ENCODE measurements around the gene PLOD3. TPM values are rescaled to one million over a fixed set of nuclear protein-coding genes. Genes with fewer than 3 reads are reported as not detected.

PLOD3 gene
- total RNA-seq, 1 experiment from 2014 or later: 83.7 TPM

DNA sequence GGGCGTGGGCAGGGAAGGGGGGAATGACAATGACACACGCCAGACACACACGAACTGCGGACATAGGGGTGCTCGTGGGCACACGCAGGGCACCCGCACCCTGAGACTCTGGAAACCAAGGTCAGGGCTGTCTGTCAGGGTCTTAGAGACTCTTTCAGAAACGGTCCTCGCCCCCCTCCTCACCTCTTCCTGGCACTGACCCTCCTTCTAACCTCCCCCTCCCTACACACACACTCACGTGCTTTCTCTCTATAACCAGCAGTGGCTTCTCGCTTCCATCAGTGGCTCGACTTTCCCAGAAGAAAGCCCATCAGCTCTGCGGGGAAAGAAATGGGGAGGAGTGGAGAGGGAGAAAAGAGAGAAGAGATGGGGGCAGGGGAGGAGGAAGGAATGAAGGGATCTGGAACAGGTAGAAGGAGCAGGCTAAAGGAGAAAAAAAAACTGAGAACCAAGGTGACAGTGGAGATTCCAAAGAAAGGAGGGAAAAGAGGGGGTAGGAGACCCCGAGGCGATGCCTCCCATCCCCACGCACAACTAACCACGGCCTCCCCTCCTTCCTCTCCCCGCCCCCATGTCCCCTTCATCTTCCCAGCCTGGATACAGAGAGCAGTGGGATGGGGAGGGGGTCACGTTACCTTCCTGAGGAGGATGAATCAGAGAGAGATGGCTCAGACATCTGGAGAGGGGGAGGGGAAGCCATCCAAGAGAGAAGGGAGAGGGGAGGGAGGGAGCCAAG, 50.3 kb downstream of the PLOD3 start (continued):
- TF ChIP-seq POLR2AphosphoS5 (IDR thresholded peaks at IDR 0.05; ENCODE audit: low read depth, low read length) (no peak; the same call in 1 of the 2 replicates), SRF (IDR thresholded peaks at IDR 0.05; ENCODE audit: low read depth) (no peak), EZH2 (IDR thresholded peaks at IDR 0.05) (no peak), RAD21 (IDR thresholded peaks at IDR 0.05; ENCODE audit: low read depth) (no peak)
- TF ChIP-seq, protein P1, sequence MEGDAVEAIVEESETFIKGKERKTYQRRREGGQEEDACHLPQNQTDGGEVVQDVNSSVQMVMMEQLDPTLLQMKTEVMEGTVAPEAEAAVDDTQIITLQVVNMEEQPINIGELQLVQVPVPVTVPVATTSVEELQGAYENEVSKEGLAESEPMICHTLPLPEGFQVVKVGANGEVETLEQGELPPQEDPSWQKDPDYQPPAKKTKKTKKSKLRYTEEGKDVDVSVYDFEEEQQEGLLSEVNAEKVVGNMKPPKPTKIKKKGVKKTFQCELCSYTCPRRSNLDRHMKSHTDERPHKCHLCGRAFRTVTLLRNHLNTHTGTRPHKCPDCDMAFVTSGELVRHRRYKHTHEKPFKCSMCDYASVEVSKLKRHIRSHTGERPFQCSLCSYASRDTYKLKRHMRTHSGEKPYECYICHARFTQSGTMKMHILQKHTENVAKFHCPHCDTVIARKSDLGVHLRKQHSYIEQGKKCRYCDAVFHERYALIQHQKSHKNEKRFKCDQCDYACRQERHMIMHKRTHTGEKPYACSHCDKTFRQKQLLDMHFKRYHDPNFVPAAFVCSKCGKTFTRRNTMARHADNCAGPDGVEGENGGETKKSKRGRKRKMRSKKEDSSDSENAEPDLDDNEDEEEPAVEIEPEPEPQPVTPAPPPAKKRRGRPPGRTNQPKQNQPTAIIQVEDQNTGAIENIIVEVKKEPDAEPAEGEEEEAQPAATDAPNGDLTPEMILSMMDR (IDR thresholded peaks at IDR 0.05 in 2 of 3, conservative IDR thresholded peaks at IDR 0.05 in 1 of 3; ENCODE audit: borderline replicate concordance in 1 of 3, insufficient read depth in 1 of 3, low read depth in 2 of 3, low read length in 2 of 3): no peak

- RAD21 ChIA-PET (ENCODE audit: low non-redundant PET in 1 of 2, low total read pairs in 2 of 2, uncharacterized antibody in 2 of 2, unreplicated experiment in 2 of 2): interaction anchor here in 1 of 2 experiments (0.6 kb wide), 1 partner anchor 21 kb away, joined by 6 read pairs; no protein-coding TSS in a partner anchor
- Histone ChIP-seq H3K36me3 (ENCODE audit: control insufficient read depth in 1 of 2, insufficient read depth in 2 of 2, low read length in 2 of 2) (no peaks in the 10 kb centered on the region), H3K9ac (ENCODE audit: low read length) (peak overlapping the region; percentile 59; the same call in 1 of the 2 replicates), H3K4me2 (ENCODE audit: low read length) (peak overlapping the region; percentile 80), H3K9me3 (ENCODE audit: control insufficient read depth in 1 of 2, insufficient read depth in 1 of 2, low read depth in 1 of 2, low read length in 2 of 2) (no peaks in the 10 kb centered on the region), H3K27me3 (ENCODE audit: insufficient read depth, low read length) (no peaks in the 10 kb centered on the region), H3K4me3 (replicated peaks in 1 of 2; ENCODE audit: low read depth in 1 of 2, low read length in 2 of 2) (peak overlapping the region; percentile 53 to 78), H3K27ac (ENCODE audit: low read depth, low read length) (no peak overlapping the region), H3K79me2 (ENCODE audit: insufficient read depth, low read length) (0 out of 2 replicates have a peak, but pooled peaks cover 7% of the 10 kb centered on the region), H3K9me2 (ENCODE audit: insufficient read depth) (no peaks in the 10 kb centered on the region), H4K20me1 (ENCODE audit: insufficient read depth) (no peaks in the 10 kb centered on the region), H3K4me1 (ENCODE audit: control insufficient read depth in 1 of 2, insufficient read depth in 2 of 2, low read length in 2 of 2) (peaks cover 50 to 93% of the 10 kb centered on the region in 2 experiments), H2AFZ (ENCODE audit: low read depth, low read length, poor library complexity, severe bottlenecking) (no peak overlapping the region)
- DNase-seq (ENCODE audit: low read depth, low spot score): no peak
- CTCF ChIA-PET: interaction anchor here (3.0 kb wide), 1 partner anchor 22 kb away, joined by 16 read pairs; no protein-coding TSS in a partner anchor
- POLR2A ChIA-PET: interaction anchor here (0.7 to 1.2 kb wide), 3 partner anchors 14 to 292 kb away, joined by 3 to 4 read pairs (median 3); partner anchors contain the start of genes SRRT and UFSP1
- BruUV-seq (replicated peaks): no TSS peak
- no peak for ATAC-seq
- intact Hi-C loops (cut with micrococcal nuclease): no loop called here
- TF ChIP-seq SP1 (IDR thresholded peaks at IDR 0.05; ENCODE audit: low read depth): no peak
These were observed 50.8 kb downstream of the PLOD3 start for GRCh38 chr7:101166648-101166908.

Measured in HCT116 (cell line).